HepG2 (cell line): ENCODE measurements around the gene HES7. TPM values are rescaled to one million over a fixed set of nuclear protein-coding genes. Genes with fewer than 3 reads are reported as not detected.

Experiments
- CEBPG ChIP-seq: IDR thresholded peaks from 2 replicates; pipeline ENCODE4 v1.6.1; 2016
- CHD2 ChIP-seq: IDR thresholded peaks from 2 replicates; pipeline ENCODE4 v1.6.1; 2011; ENCODE audit warnings: low read depth, low read length, improper control_type of control experiment
- KAT8 ChIP-seq: IDR thresholded peaks from 2 replicates; pipeline ENCODE4 v1.6.1; 2016; ENCODE audit warnings: missing genetic modification reagents, missing compliant biosample characterization
- KDM5B ChIP-seq: sonication (generic); formaldehyde crosslinking; IDR thresholded peaks from 2 replicates; pipeline ENCODE4 v1.4.0; 2020; ENCODE audit warnings: missing genetic modification reagents, mild to moderate bottlenecking, borderline replicate concordance
- MED1 ChIP-seq: sonication (generic); formaldehyde crosslinking; IDR thresholded peaks from 2 replicates; pipeline ENCODE4 v1.4.0; 2020; ENCODE audit warnings: missing genetic modification reagents
- NBN ChIP-seq: fragments of 450-650 bp; conservative IDR thresholded peaks from 2 replicates; pipeline ENCODE4 v1.6.1; 2017
- RXRA ChIP-seq: sonication (generic); formaldehyde crosslinking; IDR thresholded peaks from 2 replicates; pipeline ENCODE4 v1.5.1; 2020; ENCODE audit warnings: missing genetic modification reagents
- SALL1 ChIP-seq: sonication (generic); formaldehyde crosslinking; IDR thresholded peaks from 2 replicates; pipeline ENCODE4 v1.8.0; 2022; ENCODE audit warnings: mild to moderate bottlenecking, missing genetic modification reagents
- SAP130 ChIP-seq: IDR thresholded peaks from 2 replicates; pipeline ENCODE4 v1.6.1; 2016; ENCODE audit warnings: low read depth
- SMAD1 ChIP-seq: sonication (generic); formaldehyde crosslinking; IDR thresholded peaks from 2 replicates; pipeline ENCODE4 v1.4.0; 2020; ENCODE audit warnings: missing genetic modification reagents, low read depth, mild to moderate bottlenecking, borderline replicate concordance
- SP4 ChIP-seq: sonication (generic); formaldehyde crosslinking; IDR thresholded peaks from 2 replicates; pipeline ENCODE4 v1.8.1; 2023; ENCODE audit warnings: mild to moderate bottlenecking, missing genetic modification reagents
- SYNCRIP ChIP-seq: fragments of 200-400 bp; formaldehyde crosslinking; IDR thresholded peaks from 2 replicates; pipeline ENCODE4 v1.6.1; 2018; ENCODE audit warnings: mild to moderate bottlenecking, low read depth, low read length; ENCODE audit not compliant: insufficient read depth
- polyA plus RNA-seq, 8 experiments: library from polyadenylated mRNA; depleted of rRNA in 3 of 8; stranded (reverse) in 7 of 8; unstranded in 1 of 8; fragments of >200 nt; fragmentation: Illumina TruSeq in 4 of 8; extraction: Trizol in 4 of 8; gene quantifications; 2 replicates each; pipeline versions ENCODE4 v1.2.1 to v1.2.3, GENCODE V29; 2011 to 2016; ENCODE audit warnings: low read depth in 4 of 8, missing spikeins in 1 of 8, mixed read lengths in 1 of 8; ENCODE audit not compliant: insufficient read depth in 1 of 8
- total RNA-seq, 5 experiments: library from RNA; depleted of rRNA; stranded (reverse); fragments of >200 nt; fragmentation: Illumina TruSeq; extraction: Trizol; gene quantifications; 2 replicates each; pipeline ENCODE4 v1.2.3, GENCODE V29; 2016; ENCODE audit warnings: low read depth in 1 of 5
- TF ChIP-seq, protein P1 (sequence below): sonication (generic); formaldehyde crosslinking; IDR thresholded peaks from 2 replicates; pipeline ENCODE4 v1.4.0; 2020; ENCODE audit warnings: mild to moderate bottlenecking, missing genetic modification reagents
- TF ChIP-seq, protein P2 (sequence below): sonication (generic); formaldehyde crosslinking; IDR thresholded peaks from 2 replicates; pipeline ENCODE4 v1.4.0; 2020; ENCODE audit warnings: mild to moderate bottlenecking, missing genetic modification reagents
- TF ChIP-seq, protein P3 (sequence below): sonication (generic); formaldehyde crosslinking; IDR thresholded peaks from 2 replicates; pipeline ENCODE4 v1.8.1; 2022; ENCODE audit warnings: low read depth, mild to moderate bottlenecking, missing genetic modification reagents
- TF ChIP-seq, protein P4 (sequence below): sonication (generic); formaldehyde crosslinking; IDR thresholded peaks from 2 replicates; pipeline ENCODE4 v1.4.0; 2020; ENCODE audit warnings: missing genetic modification reagents
- TF ChIP-seq, protein P5 (sequence below): IDR thresholded peaks from 2 replicates; pipeline ENCODE4 v1.6.1; 2012; ENCODE audit warnings: low read length, improper control_type of control experiment

The HES7 gene
- total and polyA plus RNA-seq, 2 of the 13 experiments (the other 11 are each of a cell fraction or from before 2014, with no cell fraction given): not detected

DNA sequence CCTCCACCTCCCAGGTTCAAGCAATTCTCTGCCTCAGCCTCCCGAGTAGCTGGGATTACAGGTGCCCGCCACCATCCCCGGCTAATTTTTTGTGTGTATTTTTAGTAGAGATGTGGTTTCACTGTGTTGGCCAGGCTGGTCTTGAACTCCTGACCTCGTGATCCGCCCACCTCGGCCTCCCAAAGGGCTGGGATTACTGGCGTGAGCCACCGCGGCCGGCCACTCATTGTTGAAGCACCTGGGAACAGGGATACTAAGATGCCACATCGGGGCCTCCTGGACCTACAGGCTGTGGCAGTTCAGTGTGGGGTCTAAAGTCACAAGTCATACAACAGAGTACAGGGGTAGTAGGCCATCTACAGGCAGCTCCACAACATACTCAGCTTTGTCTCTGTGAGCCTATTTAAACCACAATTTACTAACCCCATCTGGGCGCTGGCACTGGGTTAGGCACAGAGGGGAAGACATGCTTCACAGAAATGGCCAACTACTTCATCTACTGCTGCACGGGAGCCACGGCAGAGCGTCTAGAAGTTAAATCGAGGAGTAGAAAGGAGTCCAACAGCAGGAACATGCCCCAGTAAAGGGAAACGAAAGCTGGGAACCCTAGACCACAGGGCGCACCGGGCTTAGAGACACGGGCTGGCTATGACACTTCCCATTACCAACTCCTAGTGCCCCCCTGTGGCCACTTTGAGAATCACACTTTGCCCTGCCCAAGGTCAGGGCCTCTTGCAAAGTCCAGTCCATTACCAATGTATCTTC, 34.5 kb upstream of the HES7 start (continued):
- TF ChIP-seq, protein P1, sequence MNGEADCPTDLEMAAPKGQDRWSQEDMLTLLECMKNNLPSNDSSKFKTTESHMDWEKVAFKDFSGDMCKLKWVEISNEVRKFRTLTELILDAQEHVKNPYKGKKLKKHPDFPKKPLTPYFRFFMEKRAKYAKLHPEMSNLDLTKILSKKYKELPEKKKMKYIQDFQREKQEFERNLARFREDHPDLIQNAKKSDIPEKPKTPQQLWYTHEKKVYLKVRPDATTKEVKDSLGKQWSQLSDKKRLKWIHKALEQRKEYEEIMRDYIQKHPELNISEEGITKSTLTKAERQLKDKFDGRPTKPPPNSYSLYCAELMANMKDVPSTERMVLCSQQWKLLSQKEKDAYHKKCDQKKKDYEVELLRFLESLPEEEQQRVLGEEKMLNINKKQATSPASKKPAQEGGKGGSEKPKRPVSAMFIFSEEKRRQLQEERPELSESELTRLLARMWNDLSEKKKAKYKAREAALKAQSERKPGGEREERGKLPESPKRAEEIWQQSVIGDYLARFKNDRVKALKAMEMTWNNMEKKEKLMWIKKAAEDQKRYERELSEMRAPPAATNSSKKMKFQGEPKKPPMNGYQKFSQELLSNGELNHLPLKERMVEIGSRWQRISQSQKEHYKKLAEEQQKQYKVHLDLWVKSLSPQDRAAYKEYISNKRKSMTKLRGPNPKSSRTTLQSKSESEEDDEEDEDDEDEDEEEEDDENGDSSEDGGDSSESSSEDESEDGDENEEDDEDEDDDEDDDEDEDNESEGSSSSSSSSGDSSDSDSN (CRISPR knock-in tag): no peak
- peak; percentile 22; the same call in 1 of the 2 replicates for TF ChIP-seq RXRA (CRISPR knock-in tag)
- no peak for TF ChIP-seq SMAD1 (CRISPR knock-in tag)
- TF ChIP-seq SAP130 (CRISPR knock-in tag): peak; percentile 64
- TF ChIP-seq, protein P2, sequence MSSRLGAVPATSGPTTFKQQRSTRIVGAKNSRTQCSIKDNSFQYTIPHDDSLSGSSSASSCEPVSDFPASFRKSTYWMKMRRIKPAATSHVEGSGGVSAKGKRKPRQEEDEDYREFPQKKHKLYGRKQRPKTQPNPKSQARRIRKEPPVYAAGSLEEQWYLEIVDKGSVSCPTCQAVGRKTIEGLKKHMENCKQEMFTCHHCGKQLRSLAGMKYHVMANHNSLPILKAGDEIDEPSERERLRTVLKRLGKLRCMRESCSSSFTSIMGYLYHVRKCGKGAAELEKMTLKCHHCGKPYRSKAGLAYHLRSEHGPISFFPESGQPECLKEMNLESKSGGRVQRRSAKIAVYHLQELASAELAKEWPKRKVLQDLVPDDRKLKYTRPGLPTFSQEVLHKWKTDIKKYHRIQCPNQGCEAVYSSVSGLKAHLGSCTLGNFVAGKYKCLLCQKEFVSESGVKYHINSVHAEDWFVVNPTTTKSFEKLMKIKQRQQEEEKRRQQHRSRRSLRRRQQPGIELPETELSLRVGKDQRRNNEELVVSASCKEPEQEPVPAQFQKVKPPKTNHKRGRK (CRISPR knock-in tag): no peak
- TF ChIP-seq, protein P3, sequence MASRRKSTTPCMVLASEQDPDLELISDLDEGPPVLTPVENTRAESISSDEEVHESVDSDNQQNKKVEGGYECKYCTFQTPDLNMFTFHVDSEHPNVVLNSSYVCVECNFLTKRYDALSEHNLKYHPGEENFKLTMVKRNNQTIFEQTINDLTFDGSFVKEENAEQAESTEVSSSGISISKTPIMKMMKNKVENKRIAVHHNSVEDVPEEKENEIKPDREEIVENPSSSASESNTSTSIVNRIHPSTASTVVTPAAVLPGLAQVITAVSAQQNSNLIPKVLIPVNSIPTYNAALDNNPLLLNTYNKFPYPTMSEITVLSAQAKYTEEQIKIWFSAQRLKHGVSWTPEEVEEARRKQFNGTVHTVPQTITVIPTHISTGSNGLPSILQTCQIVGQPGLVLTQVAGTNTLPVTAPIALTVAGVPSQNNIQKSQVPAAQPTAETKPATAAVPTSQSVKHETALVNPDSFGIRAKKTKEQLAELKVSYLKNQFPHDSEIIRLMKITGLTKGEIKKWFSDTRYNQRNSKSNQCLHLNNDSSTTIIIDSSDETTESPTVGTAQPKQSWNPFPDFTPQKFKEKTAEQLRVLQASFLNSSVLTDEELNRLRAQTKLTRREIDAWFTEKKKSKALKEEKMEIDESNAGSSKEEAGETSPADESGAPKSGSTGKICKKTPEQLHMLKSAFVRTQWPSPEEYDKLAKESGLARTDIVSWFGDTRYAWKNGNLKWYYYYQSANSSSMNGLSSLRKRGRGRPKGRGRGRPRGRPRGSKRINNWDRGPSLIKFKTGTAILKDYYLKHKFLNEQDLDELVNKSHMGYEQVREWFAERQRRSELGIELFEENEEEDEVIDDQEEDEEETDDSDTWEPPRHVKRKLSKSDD (CRISPR knock-in tag): no peak
- no peak for TF ChIP-seq CEBPG
- TF ChIP-seq KDM5B (CRISPR knock-in tag): peak; percentile 10; the same call in 1 of the 2 replicates
- TF ChIP-seq MED1 (CRISPR knock-in tag): 0 out of 2 replicates have a peak, but pooled peaks have one; percentile 24
- TF ChIP-seq, protein P4, sequence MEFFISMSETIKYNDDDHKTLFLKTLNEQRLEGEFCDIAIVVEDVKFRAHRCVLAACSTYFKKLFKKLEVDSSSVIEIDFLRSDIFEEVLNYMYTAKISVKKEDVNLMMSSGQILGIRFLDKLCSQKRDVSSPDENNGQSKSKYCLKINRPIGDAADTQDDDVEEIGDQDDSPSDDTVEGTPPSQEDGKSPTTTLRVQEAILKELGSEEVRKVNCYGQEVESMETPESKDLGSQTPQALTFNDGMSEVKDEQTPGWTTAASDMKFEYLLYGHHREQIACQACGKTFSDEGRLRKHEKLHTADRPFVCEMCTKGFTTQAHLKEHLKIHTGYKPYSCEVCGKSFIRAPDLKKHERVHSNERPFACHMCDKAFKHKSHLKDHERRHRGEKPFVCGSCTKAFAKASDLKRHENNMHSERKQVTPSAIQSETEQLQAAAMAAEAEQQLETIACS: no peak
- TF ChIP-seq SYNCRIP: no peak
- TF ChIP-seq CHD2: no peak
- TF ChIP-seq, protein P5, sequence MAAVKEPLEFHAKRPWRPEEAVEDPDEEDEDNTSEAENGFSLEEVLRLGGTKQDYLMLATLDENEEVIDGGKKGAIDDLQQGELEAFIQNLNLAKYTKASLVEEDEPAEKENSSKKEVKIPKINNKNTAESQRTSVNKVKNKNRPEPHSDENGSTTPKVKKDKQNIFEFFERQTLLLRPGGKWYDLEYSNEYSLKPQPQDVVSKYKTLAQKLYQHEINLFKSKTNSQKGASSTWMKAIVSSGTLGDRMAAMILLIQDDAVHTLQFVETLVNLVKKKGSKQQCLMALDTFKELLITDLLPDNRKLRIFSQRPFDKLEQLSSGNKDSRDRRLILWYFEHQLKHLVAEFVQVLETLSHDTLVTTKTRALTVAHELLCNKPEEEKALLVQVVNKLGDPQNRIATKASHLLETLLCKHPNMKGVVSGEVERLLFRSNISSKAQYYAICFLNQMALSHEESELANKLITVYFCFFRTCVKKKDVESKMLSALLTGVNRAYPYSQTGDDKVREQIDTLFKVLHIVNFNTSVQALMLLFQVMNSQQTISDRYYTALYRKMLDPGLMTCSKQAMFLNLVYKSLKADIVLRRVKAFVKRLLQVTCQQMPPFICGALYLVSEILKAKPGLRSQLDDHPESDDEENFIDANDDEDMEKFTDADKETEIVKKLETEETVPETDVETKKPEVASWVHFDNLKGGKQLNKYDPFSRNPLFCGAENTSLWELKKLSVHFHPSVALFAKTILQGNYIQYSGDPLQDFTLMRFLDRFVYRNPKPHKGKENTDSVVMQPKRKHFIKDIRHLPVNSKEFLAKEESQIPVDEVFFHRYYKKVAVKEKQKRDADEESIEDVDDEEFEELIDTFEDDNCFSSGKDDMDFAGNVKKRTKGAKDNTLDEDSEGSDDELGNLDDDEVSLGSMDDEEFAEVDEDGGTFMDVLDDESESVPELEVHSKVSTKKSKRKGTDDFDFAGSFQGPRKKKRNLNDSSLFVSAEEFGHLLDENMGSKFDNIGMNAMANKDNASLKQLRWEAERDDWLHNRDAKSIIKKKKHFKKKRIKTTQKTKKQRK: no peak
- TF ChIP-seq KAT8 (CRISPR knock-in tag): 0 out of 2 replicates have a peak, but pooled peaks have one; percentile 32
- no peak for TF ChIP-seq SP4 (CRISPR knock-in tag)
- TF ChIP-seq SALL1: peak; percentile 46
- no peak for TF ChIP-seq NBN
